Stimulated activated CD4-positive, alpha-beta T cell treated with anti-CD3 and anti-CD28 coated beads, Interleukin-12 subunit alpha, Interleukin-12 subunit beta, amount 100 ng/mL, for 4 hours (primary cell): ENCODE data around the gene CCDC116.
A peak's percentile ranks its signal among the peaks of the same experiment; 100 is the strongest.
"Not testable (repeated sequence)": the region's sequence is repeated elsewhere in the genome, so short reads cannot be mapped to it uniquely, and the experiment has no call there.

ENCODE experiments used
- DNase-seq: peaks from one replicate; pipeline ENCODE4 v3.0.0-alpha.2; 2020

The CCDC116 gene

GRCh38 chr22:21611210-21611977 lies 21.2 kb upstream of the CCDC116 start:
- DNase-seq: no peak

GRCh38 chr22:21612858-21613257 lies 19.7 kb upstream of the CCDC116 start:
- DNase-seq: no peak

GRCh38 chr22:21613553-21614233 lies 18.9 kb upstream of the CCDC116 start:
- DNase-seq: no peak

- DNase-seq: no peak
These were observed 16.8 kb upstream of the CCDC116 start for GRCh38 chr22:21615731-21616130.

DNA sequence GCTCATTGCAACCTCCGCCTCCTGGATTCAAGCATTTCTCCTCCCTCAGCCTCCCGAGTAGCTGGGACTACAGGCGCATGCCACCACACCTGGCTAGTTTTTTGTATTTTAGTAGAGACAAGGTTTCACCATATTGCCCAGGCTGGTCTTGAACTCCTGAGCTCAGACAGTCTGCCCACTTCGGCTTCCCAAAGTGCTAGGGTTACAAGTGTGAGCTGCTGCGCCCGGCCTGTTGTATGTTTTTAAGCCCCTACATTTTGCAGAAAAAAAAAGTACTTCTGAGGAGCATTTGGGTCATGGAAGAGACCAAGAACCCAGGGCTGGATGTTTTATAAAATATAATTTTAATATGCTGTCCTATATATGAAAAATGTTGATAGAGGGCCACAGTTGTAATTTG lies 15.2 kb upstream of the CCDC116 start:
- DNase-seq: not testable (repeated sequence)

GRCh38 chr22:21621025-21621424 lies 11.5 kb upstream of the CCDC116 start:
- no peak for DNase-seq

DNA sequence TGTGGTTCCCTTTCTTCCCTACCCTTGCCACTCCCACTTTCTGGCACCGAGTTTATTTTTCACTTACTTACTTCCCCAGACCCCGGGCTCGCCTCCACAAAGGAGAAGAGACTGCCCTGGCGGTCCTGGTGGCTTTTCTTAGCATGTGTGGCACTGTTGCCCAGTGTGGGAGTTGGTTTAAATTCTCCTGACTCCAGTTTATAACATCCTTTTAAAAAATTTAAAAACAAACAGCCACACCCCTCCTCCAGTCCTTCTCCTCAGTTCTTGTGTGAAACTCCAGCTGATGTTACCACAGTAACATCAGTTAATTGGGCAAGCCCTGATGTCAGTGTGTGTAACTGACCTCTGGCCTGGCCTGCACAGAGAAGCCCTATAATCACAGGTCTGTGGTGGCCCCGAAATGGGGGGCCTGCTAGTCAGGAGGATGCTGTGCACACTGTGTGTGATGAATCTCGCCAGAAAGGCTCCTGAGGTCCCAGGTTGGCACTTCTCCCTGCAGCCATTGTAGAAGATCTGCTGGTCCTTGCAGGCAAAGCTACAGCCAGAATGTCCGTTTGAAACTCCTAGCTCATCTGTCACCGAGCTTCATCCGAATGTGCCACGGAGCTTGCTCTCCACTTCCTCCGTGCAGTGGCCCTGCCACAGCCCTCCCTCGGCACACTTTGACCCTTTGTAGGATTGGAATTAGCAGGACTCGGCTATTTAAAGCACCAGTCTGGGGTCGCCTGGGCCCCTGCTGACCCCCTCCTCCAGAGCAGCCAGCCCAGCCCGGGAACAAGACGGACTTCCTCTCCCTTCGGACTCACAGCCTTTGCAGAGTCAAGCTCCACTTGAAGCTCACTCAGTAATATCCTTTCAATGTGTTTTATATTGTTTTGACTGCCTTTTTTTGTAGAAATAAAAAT lies 10.3 kb upstream of the CCDC116 start:
- DNase-seq: no peak

DNA sequence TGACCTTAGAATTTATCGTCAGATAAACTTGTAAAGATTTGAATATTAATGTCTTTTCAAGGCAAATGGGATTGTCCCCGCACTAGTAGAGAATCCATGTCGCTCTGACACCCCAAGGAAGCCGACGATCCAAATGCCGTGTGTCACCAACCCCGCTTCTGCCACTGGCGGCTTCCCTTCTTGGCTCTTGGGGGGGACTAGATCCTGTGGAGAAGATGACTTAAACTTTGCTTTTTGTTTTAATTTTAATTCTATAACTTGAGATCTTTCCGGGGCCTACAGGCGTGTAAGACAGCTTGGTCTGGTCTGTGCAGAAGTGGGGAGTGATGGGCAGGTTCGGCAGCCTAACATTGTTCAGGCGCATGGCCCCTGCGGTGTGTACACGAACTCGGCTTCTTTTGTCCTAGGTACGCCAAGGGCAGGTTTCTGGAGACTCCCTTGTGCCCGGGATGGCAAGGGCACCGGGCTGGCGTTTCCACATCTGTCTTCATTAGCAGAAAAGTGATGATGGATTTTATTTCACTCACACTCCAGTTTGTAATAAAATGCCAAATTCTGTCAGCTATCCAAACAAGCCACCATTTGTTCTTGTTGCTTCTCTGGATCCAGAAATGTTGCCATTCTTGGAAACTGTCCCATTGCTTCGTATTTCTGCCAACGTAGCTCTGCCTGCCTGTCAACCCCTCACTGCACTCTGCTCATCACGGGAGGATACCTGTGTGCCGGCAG lies 9.5 kb upstream of the CCDC116 start:
- no peak for DNase-seq

GRCh38 chr22:21623648-21623970 lies 9.0 kb upstream of the CCDC116 start:
- no peak for DNase-seq

GRCh38 chr22:21624120-21624879 lies 8.3 kb upstream of the CCDC116 start:
- DNase-seq: peak; percentile 49

GRCh38 chr22:21624880-21625791 lies 7.4 kb upstream of the CCDC116 start:
- no peak for DNase-seq

DNA sequence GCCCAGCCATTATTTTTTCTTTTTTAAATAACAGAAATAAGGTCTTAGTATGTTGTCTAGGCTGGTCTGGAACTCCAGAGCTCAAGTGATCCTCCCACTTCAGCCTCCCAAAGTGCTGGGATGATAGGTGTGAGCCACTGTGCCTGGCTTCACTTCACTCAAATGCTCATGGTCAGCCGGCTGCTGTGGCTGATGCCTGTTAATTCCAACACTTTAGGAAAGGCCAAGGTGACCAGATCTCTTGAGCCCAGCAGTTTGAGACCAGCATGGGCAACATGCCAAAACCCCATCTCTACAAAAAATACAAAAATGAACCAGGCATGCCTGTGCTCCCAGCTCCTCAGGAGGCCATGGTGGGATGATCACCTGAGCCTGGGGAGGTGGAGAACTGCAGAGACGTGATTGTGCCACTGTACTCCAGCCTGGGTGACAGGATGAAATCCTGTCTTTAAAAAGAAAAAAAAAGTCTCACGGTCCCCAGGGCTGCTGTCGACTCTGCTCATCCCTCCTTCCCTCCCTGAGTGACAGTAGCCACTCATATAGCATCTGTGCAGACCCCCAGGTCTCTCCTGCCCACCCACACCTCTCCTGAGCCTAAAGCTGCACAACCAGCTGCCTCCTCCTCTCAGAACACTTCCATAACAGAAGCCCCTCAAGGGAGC lies 6.4 kb upstream of the CCDC116 start:
- no peak for DNase-seq

- no peak for DNase-seq
These were observed 5.7 kb upstream of the CCDC116 start for GRCh38 chr22:21626735-21627469.

GRCh38 chr22:21628386-21629254 lies 3.9 kb upstream of the CCDC116 start:
- no peak for DNase-seq

- DNase-seq: peak; percentile 96
These were observed 3.1 kb upstream of the CCDC116 start, which contains the start of gene YDJC for GRCh38 chr22:21629255-21630149. Gene YDJC, minus strand, starts transcription at chr22:21630022. Its CDS starts 8 bp downstream, at chr22:21630014.

DNA sequence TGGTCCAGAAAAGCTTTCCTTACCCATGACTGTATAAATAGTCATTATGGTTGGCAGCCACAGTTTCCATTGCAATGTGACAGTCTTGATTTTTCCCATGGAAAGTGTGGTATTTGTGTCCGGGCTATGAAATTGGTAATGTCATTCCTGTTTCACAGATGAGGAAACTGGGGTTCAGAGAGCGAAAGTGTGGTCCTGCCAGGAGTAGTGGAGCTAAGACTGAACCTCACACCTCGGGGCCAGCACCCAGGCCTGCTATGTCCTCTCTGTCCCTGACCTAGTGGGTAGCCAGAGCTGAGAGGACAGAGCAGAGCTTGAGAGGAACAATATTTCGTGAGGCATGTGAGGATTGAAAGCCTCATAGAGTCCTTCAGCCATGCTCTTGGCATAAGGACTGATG lies 1.5 kb upstream of the CCDC116 start:
- no peak for DNase-seq

GRCh38 chr22:21632931-21633330 lies 371 bp downstream of the CCDC116 start:
- no peak for DNase-seq
